GM19239 (cell line): ENCODE measurements around the gene MIDN.
A peak's percentile ranks its signal among the peaks of the same experiment; 100 is the strongest.
"Not testable (repeated sequence)": the region's sequence is repeated elsewhere in the genome, so short reads cannot be mapped to it uniquely, and the experiment has no call there.

Experiments used
- DNase-seq: peaks from one replicate; pipeline ENCODE4 v3.0.0; 2011; ENCODE audit warnings: low spot score; ENCODE audit not compliant: insufficient read length
- FAIRE-seq: peaks from 2 replicates; lab custom pipeline; 2011; peaks lifted over from hg19 to GRCh38; lab: Jason Lieb, UNC

Gene MIDN

DNA sequence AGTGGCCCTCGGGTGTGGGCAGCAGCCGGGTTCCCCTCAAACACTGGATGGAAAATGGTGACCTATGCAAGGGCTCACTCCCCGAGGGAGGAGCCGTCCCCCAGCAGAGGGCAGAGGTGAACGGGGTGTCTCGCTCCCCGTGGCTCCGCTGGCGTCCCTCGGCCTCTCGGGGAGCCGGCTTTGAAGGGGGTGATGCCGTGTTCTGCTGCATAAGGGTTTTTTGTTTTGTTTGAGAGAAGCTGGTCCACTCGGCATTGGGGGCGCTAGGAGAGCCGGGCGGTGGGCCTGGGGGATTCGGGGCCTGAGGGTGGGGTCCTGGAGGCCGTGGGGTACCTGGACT, 41.3 kb downstream of the MIDN start:
- DNase-seq: no peak
- no peak for FAIRE-seq

DNA sequence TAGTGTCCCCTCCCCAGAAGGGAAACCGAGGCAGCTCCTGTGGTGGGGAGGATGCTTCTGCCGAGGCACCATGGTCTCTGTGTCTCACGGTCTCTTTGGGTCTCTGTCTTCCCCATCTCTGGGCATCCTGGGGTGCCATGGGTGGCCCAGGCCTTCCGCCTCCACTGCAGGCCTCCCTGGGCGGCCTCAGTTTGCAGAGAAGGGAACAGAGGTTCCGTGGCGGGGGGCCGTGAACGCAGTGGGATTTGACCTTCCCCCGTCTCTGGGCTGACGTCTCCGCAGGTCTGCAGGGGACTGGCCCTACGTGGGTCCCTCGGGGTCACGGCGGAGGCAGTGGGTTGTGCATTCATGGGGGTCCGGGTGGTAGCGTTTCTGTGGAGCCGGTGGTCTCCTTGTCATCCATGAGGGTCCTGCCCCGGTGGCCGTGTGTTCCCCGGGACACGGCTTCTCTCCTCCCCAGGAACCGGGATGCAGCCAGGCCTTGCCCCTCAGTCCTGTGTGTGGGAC, 41.9 kb downstream of the MIDN start:
- DNase-seq: no peak
- FAIRE-seq: no peak

DNA sequence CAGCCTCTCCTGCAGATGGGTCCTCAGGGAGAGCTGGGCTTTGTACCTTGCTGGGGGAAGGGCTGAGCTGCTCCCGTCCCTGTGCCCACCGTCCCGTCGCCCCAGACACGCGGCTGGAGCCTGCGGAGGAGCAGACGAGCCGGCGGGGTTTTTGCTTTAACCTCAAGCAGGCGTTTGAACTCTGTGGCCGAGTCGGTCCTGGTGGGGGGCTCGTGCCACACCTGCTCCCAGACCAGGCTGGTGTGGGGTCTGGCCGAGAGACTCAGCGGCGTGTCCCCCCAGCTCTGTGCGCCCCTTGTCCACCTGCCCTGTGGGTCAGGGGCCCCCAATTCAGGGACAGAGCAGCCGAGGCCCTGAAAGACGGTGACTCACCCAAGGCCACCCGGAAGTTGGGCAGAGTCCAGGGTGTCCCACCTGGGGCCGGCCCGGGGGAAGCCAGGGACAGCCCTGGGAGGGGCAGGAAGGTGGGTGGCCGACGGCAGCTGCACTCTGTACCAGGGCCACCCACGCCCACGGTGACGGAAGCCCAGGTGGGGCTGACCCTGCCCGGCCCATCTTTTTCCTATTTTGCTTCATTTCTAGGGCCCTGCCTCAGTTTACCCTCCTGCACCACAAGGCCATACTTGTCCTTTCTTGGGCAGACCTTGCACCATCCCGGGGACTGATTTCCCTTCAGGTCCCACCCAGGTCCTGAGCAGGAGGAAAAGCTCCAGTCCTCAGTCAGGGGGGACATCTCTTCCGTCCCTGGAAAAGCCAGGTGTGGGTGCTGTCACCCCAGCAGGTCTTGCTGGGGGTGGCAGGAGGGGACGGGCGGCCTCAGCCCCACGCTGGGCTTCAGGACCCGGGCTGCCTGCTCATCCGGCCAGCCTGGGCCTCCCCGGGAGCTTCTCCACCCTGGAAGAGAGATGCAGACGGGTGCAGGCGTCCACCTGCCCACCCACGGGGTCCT, 42.6 kb downstream of the MIDN start:
- FAIRE-seq (no peak), DNase-seq (no peak)

DNA sequence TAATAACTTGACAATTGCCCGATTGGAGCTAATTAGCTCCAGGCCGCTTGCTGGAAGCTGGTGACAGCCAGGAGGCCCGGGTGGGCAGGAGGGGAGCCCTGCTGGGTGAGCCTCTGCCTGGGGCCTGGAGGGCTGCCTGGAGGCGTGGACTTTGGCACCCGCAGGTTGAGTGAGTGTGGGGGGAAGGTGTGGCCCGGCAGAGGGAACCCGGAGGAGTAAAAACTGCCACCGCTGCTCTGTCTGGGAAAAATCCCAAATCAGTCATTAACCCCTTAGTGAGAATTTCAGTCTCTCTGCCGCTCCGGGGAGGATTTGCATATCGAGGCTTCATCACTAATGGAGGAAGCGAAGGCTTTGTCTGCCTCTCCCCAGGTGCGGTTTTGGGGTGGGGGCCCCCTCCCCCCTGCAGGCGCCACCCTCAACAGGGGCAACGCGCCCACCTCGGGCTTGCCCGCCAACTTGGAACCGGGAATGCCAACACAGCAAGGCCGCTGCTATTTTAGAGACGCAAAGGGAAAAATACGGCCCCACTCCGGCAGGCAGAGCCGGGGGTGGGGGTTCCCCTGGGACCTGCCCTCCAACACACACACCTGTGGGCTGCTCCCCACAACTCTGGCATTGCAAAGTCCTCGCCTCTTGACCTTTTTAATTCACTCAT, 43.5 kb downstream of the MIDN start:
- FAIRE-seq (peak; percentile 72), DNase-seq (peak; percentile 76)

DNA sequence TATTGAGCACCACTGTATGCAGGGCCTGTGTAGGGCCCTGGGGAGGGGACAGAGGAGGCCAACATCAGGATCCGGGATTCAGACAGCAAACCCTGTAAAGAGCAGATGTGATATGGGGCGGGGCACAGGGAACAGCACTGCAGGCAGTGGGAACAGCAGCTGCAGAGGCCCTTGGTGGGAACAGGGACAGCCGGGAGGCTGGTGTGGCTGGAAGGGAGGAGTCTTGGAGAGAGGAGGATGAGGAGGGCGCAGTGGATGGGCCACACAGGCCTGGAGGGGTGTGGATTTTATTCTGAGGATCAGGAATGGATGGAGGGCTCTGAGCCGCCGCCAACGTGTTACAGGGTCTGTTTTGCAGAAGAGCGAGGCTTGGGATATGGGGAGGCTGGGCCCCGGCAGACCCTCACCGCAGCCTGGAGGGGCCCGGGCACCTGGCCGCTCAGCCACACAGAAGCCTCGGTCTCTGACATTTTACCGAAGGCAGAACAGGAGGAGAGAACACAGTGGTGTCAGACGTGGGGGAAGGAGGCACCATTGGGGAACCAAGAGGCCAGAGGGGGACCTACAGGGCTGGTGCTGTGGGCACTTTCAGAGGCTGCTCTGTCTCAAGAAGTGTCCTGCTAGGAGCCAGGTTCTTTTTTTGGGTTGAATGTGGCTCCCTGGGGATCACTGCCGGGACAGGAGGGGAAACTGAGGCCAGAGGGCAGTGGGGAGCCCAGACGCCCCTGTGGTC, 44.2 kb downstream of the MIDN start:
- FAIRE-seq (no peak), DNase-seq (no peak)

DNA sequence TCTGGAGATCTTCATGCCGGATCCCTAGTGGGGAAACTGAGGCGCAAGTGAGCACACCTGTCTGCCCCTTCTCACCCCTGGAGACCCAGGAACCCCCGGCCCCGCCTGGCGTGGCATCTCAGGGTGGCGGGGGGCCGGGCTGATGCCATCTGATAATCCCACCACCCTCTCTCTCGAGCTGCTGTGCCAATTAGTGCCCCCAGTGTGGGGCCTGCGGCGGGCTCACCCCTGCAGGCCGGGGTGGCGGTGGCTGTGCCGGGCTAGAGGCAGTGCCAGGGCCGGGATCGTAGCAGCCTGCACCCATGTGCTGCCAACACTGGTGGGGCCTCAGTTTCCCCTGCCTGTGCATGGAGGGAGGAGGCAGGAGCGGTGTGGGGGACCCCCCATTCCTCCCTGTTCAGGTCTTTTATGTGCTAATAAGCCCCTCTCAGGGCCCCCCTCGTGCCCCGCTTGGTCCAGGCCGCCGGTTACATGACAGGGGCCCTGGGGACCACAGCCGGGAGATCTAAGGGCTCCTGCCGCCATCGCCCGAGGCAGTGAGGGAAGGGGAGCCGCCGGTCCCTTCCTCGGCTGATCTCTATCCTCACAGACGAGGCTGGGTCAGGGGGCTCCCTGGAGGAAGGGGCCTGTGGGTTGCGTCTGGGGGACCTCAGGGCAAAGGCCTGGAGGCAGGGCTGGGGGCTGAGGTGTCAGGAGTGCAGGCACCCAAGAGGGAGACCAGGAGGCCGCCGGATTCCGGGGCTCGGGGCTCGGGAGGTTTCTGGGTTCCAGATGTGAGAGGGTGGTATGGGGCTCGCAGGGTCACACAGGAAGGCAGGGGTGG, 45.6 kb downstream of the MIDN start:
- FAIRE-seq: no peak
- DNase-seq: no peak

DNA sequence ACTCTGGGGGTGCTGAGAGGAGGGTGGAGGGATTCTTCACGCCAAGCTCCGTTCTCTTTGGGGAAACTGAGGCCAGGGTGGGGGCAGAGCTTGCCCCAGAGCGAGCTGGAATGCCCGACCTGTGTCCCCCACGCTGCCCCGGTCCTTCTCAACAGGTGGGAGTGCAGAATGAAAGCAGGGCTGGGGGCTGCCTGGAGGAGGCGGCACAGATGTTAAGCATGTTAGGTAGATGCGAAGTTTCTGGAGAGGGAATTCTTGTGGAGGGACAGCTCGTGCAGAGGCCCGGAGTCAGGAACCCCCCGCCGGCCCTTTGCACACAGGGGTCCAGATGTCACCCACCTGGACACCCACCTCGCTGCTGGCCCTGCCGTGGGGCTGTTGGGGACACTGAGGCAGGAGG, 46.3 kb downstream of the MIDN start:
- FAIRE-seq: no peak
- DNase-seq: no peak

DNA sequence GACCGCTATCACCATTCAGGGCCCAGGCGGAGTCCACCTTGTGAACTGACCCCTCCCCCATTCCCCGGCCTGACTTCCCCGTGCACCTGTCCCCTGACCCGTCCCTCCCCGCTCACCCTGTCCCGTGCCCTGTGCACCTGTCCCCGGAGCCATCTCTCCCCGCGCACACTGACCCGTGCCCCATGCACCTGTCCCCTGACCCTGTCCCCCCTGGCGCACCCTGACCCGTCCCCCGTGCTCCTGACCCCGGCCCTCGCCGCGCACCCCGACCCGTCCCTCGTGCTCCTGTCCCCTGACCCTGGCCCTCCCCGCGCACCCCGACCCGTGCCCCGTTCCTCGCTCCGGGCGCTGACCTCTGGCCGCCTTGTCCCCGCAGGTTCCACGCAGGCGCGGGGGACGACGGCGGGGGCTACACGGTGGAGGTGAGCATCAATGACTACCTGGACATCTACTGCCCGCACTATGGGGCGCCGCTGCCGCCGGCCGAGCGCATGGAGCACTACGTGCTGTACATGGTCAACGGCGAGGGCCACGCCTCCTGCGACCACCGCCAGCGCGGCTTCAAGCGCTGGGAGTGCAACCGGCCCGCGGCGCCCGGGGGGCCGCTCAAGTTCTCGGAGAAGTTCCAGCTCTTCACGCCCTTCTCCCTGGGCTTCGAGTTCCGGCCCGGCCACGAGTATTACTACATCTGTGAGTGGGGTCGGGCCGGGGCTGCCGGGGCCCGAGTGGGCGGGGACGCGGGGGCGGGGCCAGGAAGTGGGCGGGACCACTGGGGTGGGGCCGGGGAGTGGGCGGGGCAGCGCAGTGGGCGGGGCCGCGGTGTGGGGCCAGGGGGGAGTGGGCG, 47.0 kb downstream of the MIDN start:
- FAIRE-seq: no peak

DNA sequence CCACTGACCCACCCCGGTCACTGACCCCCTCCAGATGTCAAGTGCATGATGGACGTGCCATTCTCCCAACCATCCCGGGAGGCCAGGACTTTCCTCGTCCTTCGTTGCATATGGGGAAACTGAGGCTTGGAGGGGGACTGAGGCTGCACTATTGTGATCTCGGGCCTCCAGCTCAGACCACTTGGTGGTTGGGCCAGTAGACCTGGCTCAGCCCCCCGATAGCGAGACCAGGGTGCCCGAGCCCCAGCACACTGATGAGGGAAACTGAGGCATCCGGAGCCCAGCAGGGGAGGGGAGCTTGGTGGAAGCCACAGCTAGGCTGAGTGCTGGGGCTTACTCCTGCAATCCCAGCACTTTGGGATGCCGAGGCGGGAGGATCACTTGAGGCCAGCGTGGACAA, 47.7 kb downstream of the MIDN start:
- no peak for FAIRE-seq
- DNase-seq: no peak

More for the DNA sequence above, 47.0 kb downstream of the MIDN start:
- peak; percentile 76 for DNase-seq

DNA sequence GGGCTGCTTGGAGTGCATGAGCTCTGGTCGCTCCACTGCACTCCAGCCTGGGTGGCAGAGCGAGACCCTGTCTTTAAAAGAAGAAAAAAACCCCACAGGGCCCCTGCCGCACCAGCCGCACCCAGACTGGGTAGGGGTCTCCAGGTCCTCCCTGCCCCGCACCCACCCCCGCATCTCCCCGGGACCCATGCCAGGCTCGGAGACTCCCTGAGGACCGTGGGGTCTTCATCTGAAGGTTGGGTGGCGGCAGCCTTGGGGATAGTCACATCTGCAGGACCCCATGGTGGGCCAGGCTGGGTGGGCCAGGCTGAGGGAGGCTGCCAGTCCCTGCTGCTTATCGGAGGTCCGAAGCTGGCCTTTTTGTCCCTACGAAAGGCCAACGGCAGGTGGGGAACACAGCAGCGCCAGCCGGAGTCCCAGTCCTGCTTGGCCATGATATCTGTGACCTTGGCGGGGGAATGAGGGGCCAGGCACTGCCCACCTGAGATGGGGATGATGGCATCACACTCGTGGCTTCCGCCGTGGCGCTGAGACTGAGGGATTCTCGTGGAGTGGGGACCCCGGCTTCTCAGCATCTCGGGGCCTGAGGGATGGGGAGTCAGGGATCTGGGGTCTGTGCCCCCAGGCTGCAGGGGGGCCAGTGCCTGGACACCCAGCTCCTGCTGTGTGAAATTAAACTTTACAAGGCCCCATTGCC, 48.3 kb downstream of the MIDN start:
- no peak for FAIRE-seq

DNA sequence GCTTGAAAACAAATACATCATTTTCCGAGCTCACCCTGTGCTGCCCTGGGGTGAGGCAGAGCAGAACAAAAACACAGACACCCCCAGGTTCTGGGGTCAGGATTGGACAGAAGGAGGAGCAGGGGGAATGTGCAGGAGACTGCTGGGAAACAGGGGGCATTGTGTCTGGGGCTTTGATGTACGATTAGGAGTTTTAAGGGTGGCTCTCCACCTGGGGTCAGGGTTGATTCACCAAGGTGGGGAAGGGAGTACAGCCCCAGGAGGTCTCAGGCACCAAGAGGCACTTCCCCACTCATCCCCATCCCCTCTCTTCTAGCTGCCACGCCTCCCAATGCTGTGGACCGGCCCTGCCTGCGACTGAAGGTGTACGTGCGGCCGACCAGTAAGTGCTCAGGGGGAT, 49.9 kb downstream of the MIDN start:
- DNase-seq (no peak), FAIRE-seq (no peak)

More for the DNA sequence above, 48.3 kb downstream of the MIDN start:
- DNase-seq: no peak

DNA sequence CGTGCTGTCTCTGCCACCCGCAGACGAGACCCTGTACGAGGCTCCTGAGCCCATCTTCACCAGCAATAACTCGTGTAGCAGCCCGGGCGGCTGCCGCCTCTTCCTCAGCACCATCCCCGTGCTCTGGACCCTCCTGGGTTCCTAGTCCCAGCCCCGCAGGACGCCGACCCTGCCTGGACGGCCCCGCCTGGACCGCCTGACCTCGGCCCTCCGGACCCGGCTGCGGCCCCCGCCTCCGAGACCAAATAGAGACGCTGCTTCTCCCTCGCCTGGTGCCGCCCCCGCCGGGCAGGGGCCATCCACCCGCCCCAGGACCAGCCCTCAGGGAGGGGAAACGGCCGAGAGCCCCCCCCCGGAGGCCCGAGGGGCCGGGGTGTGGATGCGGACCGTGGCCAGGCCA, 51.4 kb downstream of the MIDN start:
- FAIRE-seq (no peak), DNase-seq (no peak)

DNA sequence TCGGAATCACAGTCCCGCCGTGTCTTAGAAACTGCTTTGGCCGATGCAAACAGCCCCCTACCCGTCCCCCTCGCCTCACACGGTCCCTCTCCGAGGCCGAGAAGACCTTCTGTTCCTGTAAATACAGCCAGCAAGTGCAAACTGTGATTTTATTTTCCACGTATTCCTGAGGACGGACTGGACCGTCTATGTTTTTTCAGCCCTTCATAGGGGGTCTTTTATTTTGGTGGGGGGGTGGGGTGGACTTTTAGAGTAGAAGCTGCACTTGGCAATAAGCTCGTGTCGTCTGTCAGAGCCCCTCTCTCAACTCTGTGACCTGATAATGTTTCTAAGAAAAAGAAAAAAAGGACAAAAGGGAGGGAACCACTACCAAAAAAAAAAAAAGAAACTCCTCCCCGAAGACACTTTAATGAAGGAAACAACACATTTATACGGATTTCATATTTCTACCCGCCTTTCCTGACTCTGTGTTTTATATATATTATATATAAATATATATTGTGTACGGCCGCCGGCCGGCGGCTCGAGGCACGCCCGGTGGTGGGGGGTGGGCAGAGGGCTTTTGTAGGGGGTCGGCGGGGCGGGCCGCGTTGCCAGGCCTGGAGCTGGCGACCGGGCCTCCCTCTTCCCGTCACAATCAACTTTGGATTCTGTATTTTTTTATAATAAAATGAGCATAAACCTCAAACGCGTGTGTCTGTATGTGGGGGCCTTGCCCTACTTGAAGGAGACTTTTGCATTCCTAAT, 52.5 kb downstream of the MIDN start:
- no peak for DNase-seq
- FAIRE-seq: no peak

DNA sequence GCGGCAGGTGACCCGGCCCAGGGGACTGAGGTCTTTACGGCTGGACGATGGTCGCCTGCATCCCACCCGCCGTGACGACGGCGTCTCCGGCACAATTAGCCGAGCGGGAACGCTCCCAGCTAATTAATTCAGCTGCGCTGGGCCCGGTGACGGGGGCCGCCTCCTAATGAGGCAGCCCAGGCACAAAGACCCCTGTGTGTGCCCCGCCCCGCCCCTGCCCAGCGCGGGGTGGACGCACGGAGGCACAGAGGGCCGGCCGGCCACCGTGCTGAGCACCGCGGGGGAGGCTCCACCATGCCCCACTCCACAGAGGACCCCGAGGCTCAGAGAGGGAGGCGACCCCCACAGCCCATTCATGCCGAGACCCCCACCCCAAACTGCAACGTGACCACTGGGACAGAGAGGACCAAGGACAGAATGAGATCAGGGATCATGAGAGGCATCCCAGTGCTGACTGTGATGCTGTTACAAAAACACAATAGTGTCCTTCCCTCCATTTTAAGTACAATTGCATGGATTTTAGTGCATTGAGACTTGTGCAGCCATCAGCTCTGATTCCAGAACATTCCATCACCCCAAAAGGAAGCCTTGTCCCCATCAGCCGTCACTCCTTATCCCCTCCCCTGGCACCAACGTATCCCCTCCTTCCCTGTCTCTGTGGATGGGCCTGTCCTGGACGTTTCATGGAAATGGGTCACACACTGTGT, 54.3 kb downstream of the MIDN start:
- DNase-seq (no peak), FAIRE-seq (no peak)

DNA sequence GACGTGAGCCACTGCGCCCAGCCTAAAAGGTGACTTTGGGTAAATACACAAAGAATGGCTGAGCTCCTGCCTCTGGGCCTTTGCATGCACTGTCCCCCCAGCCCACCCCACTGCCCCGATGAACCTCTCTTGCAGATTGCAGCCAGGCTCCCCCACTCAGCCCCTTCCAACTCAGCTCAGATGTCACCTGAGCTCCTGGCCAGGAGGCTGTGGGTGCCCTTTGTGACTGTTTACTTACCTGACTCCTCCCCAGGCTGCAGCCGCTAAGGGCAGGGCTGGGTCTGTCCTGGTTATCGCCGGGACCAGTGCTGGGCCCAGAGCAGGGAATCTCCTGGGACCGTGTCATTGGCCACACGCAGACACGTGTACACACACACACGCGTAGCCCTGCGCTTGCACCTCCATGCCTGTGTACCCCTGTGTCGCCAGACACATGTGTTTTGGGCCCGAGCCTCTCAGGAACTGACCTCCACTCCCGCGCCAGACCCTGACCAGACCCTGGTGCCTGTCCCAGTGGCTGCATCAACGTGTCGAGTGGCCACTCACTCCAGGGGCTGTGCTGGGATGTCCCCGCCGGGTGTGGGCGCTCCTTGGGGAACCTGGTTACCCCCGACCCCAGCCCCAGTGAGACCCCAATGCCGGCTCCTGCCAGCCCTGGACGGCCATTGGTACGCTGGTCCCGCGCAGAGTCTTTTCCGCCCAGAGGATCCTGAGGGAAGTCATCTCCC, 56.0 kb downstream of the MIDN start:
- FAIRE-seq (no peak), DNase-seq (no peak)

DNA sequence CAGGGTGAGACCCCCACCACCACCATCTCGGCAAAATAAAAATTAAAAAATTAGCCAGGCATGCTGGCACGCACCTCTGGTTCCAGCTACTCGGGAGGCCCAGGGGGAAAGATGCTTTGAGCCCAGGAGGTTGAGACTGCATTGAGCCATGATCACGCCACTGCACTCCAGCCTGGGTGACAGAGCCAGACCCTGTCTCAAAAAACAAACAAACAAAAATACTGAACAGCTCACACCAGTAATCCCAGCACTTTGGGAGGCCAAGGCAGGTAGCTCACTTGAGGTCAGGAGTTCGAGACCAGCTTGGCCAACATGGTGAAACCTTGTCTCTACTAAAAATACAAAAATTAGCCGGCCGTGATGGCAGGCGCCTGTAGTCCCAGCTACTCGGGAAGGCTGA, 57.0 kb downstream of the MIDN start:
- FAIRE-seq: not testable (repeated sequence)

DNA sequence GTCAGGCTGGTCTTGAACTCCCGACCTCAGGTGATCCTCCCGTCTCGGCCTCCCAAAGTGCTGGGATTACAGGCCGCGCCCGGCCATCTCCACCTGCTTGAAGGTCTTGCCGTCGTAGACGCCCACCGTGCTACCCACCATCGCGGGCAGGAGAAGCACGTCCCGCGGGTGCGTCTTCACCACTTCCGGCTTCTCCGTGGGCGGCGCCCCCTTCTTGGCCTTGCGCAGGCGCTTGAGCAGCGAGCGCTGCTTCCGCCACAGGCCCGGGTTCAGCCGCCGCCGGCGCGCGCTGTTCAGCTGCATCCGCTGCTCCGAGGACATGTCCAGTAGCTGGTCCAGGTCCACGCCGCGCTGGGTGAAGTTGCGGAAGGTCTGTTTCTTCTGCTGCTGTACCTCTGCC, 58.9 kb downstream of the MIDN start:
- FAIRE-seq (no peak), DNase-seq (no peak)

More for the DNA sequence above, 57.0 kb downstream of the MIDN start:
- DNase-seq: not testable (repeated sequence)
